Cerebellar cortex (tissue), 1 donor: ENCODE data around the gene DDHD1.
A peak's percentile ranks its signal among the peaks of the same experiment; 100 is the strongest.
"Not testable (repeated sequence)": the region's sequence is repeated elsewhere in the genome, so short reads cannot be mapped to it uniquely, and the experiment has no call there.

Experiments
- DNase-seq: peaks from one replicate; pipeline ENCODE4 v3.0.0-alpha.2; 2015; ENCODE audit warnings: low spot score

DDHD1 gene

GRCh38 chr14:53152887-53153701 is at the start of gene DDHD1:
DDHD1 (minus strand) TSS chr14:53153323; CDS start chr14:53153098, 225 bp downstream.
- peak; percentile 68 for DNase-seq

DNA sequence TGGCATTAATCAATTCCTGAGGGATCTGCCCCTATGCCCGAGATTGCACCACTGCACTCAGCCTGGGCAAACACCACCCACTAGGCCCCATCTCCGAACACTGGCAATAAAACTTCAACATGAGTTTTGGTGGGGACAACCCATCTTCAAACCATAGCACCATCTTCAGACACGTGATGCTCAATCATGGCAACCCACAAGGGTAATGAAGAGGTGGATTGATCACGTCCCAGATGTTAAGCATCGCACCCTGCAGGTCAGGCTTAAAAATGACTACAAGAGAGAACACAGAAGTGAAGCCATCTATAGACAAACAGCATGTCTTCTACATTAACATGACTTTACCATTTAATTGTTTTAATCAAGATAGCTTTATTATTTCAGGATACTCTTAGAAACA is 42.8 kb upstream of the DDHD1 start:
- DNase-seq = no peak

- no peak for DNase-seq
Measured at GRCh38 chr14:53193193-53193592, 40.1 kb upstream of the DDHD1 start.

DNA sequence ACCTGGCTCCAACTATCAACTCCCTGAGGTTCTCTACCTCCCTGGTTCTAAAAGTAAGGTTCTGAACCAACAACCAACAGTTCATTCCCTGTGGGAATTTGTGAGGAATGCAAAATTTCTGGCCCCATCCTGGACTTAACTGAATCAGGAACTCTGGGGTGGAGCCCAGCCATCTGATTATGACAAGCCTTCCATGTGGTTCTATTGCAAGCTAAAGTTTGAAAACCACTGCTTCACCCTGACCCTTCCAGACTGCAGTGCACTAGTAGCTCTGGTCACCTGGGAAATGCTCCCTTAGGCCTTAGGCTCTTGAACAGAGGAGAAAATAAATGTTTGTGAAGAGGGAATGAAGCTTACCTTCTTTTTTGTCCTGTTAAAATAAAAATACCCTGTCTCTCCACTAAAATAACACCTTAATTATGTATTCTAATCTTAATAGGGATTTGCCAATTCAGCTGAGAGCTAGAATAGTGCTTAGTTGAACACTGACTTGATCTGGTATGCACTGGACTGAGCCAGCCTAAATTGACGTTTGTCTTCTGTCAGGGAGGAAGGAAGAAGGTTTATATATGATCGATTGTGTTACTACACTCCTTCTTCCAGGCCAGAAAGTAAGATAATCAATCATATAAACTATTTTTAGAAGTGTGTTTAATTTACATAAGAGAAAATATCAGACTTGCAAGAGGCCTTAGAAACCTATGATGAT is 39.1 kb upstream of the DDHD1 start:
- no peak for DNase-seq

DNA sequence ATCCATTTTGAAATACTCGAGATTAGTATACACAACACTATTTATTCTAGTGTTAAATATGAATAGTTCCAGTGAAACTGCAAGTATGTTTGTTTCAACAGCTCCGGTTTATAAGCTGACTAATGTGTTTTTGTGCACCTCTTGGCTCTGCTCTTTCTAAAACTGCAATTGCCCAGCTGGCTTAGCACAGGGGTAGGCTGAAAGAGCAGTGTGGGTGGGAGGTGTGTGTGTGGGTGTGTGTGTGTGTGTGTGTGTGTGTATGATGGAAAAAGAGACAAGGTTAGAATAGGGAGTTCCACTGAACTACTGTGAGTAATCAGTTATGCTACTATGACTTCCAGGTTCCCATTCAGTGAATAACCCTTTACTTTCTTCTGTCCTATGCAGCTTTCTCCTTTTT is 37.8 kb upstream of the DDHD1 start:
- DNase-seq = no peak

- DNase-seq = no peak
Measured at GRCh38 chr14:53187921-53188463, 34.9 kb upstream of the DDHD1 start.

- no peak for DNase-seq
Measured at GRCh38 chr14:53186532-53186931, 33.4 kb upstream of the DDHD1 start.

DNA sequence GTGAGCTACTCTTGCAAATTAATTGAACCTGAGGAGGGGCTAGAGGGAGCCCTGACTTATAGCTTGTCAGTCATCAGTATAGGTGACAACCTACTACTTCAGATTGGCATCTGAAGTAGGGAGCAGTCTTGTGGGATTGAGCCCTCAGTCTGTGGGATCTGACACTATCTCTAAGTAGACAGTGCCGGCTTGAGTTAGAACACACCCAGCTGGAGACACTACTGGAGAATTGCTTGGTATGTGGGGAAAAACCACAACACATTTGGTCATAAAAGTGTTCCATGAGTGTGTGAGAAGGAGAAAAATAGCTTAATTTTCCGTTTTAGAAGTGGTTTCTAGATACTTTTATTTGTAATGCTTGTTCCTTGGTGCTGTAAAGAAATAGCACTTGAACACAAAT is 30.5 kb upstream of the DDHD1 start:
- no peak for DNase-seq

DNA sequence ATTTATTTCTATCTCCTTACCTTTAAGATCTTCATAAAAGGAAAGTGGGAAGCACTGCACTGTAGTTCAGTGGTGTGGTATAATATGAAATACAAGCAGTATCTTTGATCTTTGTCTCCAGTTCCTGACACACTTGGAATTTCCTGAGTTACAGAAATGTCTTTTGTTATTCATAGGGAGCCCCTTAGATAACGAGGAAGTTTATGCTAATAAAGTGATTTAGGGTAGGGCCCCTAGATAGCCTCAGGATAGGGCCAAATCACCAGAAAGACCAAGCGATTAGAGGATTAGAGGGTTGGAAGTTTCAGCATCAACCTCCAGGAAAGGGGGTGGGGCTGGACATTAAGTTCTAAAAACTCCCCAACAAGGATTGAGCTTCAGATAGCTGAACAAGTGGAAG is 29.9 kb upstream of the DDHD1 start:
- DNase-seq = no peak

DNA sequence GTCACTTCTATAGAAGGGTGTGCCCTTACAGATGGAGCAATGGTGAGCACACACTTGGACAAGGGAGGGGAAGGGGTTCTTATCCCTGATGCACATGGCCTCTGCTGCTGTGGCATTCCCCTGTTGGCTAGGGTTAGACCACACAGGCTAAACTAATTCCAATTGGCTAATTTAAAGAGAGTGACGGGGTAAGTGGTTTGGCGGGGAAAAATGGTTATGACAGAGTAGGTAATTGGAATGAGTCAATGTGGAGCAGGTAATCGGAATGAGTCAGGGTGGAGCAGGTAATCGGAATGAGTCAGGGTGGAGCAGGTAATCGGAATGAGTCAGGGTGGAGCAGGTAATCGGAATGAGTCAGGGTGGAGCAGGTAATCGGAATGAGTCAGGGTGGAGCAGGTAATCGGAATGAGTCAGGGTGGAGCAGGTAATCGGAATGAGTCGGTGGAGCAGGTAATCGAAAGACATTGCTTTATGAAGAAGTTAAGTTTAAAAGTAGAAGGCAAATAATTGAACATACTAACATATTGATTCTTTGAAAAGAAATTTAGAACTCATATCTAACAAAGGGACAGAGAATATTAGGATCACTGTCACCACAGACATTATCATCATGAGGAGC is 28.4 kb upstream of the DDHD1 start:
- not testable (repeated sequence) for DNase-seq

- DNase-seq = peak; percentile 62
Measured at GRCh38 chr14:53180272-53181221, 27.4 kb upstream of the DDHD1 start.

- not testable (repeated sequence) for DNase-seq
Measured at GRCh38 chr14:53179486-53180005, 26.4 kb upstream of the DDHD1 start.

DNA sequence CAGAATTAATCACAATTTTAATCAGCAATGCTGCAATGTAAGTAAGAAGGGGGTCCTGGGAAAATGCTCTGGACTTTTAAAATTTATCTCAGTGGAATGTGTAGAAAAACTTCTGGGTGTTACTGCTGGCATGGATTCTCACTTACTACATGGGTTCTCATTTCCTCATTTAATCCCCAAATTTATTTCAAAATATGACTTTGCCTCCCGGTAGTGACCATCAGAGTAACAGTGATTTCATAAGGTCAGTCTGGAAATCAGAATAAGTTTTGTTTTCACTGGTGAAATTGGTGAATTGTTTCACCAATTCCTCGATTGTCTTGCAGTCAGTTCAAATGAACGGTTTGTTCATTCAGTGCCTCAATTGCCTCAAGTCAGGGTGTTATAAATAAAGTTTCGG is 22.3 kb upstream of the DDHD1 start:
- DNase-seq = no peak

DNA sequence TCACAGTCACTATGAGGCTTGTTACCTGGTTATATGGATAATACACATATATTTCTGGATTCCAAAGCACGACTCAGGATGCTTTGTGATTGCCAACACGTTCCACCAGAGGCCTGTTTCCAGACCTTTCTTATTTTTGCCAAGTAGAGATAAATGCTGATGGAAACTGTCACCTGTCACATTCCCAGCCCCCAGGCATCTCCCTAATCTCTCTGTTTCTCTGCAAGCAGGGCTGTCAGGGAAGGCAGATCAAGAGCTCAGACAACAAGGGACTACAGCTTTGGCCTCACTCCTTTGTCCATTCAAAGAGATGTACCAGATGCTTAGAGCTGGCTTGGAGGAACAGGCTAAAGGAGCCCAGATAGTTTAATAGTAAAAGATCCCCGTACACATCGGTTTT is 21.8 kb upstream of the DDHD1 start:
- no peak for DNase-seq

- no peak for DNase-seq
Measured at GRCh38 chr14:53168786-53169185, 15.7 kb upstream of the DDHD1 start.

DNA sequence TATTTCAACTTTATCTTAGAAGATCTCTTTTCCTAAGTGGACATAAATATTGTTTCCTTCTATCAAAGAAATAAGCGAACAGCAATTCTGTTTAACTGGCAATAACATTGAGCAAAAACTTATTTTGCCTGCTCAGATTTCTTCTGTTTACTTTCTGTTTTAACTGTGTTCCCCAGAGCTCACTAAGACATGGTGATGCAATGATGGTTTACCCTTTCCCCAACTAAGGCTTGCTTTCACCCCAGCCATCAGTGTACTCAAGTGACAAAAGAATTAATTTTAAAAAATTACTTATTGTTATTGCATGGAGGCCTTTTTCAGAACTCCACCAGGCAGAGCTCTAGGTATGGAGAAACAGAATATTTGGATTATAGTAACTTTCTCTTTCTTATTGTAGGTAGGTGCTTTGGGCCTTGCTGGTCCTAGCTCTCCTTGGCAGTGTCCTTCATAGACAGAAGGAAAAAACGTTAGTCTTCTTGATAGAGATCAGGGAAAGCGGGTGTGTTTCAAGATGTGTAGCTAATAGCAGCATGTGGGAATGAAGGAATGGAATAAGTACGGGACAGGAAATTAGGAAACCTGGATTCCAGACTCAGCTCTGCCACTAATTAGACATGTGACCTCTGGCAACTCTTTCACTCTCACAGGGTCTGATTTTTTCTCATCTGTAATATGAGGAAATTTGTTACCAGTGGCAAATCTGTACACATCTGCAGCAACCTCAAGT is 14.6 kb upstream of the DDHD1 start:
- no peak for DNase-seq

DNA sequence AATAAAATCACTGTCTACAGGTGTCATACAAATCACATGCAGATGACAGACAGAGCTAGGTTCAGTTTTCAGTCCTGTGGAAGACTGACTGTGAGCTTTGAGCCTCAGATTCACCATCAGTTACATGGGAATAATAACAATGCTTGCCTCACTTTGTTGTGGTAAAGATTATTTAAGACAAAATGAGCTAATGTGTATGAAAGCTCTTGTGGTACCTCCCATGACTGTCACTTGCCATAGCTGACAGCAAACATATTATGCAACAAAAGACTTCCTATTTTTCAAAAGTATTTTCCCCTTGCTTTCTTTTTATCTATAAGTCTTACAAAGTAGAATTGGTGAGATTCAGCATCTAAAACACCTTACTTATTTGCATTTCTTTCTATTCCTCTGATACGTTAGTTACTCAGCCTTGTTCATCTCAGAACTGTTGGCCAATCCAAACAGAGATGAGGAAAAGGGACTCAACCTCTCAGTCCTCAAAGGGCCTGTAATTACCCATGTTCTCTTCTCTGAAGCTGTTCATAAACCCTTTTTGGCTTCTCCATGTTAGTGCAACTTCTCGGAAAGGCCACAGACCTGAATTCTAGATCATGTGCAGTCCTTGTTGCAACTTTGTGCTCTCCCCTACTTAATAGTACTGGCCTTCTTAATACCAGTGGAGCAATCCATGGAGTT is 8.8 kb upstream of the DDHD1 start:
- no peak for DNase-seq

DNA sequence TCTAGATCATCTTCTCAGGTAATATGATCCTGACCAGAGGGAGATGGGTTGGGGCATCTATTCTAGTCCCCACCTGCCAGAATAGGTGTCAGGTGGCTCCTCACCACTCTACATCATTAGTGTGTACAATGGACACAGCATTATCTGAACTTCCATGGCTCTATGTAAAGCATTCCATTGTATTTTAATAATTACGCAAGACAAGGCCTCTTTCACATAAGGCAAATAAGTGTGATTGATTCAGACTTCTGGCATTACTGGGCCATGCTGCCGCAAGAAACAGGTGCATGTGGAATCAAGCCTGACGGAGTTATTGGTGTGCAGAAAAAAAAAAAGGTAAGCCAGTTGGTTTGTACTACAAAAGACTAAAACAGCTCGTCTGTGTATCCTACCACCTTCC is 3.1 kb upstream of the DDHD1 start:
- no peak for DNase-seq

DNA sequence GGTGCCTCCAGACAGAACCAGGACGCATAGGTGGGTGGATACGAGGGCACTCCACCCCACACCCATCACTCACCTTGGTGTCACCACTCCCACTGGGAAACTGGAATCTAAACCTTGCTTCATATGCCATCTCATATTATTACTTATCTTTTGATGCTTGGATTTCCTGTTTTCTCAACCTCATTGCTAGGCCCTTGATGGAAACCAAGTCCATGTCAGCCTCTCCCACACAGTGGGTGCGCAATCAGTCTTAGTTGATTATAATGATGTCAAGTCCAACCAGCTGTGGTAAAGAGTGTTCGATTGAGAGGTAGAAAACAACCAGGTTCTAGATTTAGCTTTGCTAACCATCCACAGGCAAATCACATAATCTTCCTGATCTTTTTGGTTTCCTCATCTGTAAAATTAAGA is 584 bp upstream of the DDHD1 start:
- peak; percentile 22 for DNase-seq
